NCI-H128 (cell line): ENCODE results near the gene SH3BP1.

ENCODE experiments used
- DNase-seq: peaks from one replicate; lab custom pipeline; 2025; ENCODE audit not compliant: unreplicated experiment; lab: John Stamatoyannopoulos, UW

The SH3BP1 gene

DNA sequence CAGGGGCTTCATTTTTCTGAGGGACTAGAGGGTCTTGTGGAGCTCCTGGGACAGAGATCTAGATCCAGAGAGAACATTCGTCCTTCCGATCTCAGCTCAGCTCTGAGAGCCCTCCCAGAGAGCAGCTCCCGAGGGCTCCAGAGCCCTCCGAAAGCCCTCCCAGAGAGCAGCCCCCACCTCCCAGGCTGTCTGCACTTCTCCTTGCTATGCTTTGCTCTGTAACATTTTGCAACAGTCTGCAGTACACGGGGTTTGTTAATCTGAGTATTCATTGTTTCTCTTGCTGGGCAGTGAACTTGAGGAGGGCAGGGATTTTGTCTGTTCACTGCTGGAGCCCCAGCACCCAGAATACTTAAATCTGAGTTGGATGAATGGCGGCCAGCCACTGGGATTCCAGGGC lies 28.3 kb upstream of the SH3BP1 start:
- DNase-seq = no peak

DNA sequence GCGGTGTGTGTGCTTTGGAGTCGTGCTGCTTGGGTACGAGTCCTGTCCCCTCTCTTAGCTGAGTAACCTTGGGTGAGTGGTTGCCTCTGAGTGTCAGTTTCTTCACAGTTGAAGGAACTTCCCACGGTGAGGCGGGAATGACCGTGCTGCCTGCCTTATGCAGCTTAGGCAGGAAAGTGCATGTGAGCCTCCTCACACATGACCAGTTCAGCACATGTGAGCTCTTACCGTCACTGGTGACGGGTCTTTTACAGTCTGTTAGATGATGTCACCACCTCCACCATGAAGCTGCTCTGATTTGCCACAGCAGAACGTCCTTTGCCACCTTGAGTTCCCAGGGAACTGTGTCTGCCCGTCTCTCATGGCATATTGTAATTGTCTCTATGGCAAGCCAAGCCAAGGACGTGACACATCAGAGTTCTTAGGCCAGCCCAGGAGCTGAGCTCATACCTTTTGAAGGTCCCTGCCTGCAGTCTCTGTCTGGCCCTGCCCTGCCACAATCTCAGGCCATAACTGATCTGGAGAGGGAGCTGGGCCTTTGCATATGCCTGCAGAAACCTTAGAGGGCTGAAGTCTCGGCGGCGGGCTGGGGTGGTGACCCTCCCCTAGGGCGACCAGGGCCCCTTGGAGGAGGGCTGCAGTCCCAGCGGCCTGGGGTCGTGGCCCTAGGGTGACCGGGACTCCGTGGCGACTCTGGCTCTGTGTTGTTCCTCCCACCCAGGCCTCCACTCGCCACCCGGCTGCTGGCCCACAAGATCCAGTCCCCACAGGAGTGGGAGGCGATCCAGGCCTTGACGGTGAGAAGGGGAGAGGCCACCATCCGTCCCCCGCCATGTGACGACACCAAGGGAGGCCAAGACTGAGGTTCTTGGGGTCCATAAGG lies 23.0 kb upstream of the SH3BP1 start:
- no peak for DNase-seq

DNA sequence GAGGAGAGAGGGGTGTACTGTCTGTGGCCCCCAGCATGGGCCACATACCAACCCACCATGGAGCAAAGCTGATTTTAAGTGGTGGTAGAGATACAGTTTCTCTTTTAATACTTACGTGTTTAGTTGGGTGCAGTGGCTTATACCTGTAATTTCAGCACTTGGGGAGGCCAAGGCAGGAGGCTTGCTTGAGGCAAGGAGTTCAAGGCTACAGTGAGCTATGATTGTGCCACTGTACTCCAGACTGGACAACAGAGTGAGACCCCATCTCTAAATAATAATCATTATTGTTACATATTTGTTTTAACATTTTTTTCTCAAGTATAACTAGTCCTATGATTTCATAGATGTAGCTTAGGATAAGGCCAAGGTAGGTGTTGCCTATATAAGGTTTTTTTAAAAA lies 22.0 kb upstream of the SH3BP1 start:
- DNase-seq = no peak

DNA sequence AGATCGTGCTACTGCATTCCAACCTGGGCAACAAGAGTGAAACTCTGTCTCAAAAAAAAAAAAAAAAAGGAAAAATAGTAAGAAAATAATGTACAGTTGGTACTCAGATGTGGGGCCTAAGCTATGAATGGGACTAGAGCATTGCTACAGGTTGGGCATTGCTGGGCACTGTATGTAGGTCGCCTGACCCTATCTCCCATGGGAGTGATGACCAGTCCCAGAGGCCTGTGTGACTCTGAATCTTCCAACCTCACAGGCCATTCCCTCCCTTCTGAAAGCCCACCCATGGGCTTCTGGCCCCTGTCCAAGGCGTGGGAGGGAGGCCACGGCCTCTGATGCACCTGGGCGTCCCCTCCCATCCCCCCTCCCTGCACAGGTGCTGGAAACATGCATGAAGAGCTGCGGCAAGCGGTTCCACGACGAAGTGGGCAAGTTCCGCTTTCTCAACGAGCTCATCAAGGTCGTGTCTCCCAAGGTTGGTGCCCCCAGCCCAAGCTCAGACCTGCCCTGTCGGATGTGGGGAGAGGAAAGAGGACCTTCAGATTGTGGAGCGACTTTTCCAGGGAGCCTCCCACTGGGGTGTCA lies 21.3 kb upstream of the SH3BP1 start:
- no peak for DNase-seq

DNA sequence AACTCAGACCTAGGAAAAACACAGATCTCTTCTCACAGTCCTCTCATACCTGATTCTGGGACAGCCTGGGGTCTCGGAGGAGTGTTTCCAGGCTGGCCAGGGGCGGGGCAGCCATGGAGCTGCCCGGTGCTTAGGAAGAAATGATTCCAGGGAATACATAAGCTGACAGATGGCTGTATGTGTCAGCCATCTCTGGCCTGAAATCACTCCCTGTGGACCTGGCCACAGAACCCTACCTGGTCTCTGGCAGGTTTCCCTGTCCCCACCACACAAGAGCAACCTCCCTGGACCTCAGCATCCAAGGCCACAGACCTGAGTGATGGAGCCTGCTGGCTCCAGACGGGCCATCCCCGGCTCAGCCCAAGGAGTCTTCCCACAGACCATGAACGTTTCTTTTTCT lies 20.8 kb upstream of the SH3BP1 start:
- DNase-seq = no peak

- DNase-seq = no peak
Measured at GRCh38 chr22:37619991-37620390, 19.5 kb upstream of the SH3BP1 start.

- DNase-seq = no peak
Measured at GRCh38 chr22:37621352-37621860, 18.1 kb upstream of the SH3BP1 start.

- peak; percentile 10 for DNase-seq
Measured at GRCh38 chr22:37623075-37624016, 16.1 kb upstream of the SH3BP1 start.

- DNase-seq = no peak
Measured at GRCh38 chr22:37624017-37624365, 15.5 kb upstream of the SH3BP1 start.

- no peak for DNase-seq
Measured at GRCh38 chr22:37624876-37625275, 14.6 kb upstream of the SH3BP1 start.

DNA sequence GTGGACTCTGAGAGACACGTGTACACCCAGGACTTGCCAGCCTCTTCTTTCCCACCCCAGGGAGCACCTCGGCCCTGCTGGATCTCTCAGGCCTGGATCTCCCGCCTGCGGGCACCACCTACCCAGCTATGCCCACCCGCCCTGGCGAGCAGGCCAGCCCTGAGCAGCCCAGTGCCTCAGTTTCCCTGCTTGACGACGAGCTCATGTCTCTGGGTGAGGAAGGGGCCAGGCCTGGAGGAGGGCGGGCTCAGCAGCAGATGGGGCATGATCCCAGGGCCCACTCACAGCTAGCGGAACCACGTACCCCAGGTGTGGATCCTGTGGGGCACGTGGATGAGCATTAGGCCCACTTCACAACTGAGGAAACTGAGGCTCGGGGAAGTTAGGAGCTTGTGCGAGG lies 13.7 kb upstream of the SH3BP1 start:
- DNase-seq = no peak

GRCh38 chr22:37626144-37626543 lies 13.3 kb upstream of the SH3BP1 start:
- DNase-seq = no peak

- DNase-seq = no peak
Measured at GRCh38 chr22:37626556-37627075, 12.9 kb upstream of the SH3BP1 start.

DNA sequence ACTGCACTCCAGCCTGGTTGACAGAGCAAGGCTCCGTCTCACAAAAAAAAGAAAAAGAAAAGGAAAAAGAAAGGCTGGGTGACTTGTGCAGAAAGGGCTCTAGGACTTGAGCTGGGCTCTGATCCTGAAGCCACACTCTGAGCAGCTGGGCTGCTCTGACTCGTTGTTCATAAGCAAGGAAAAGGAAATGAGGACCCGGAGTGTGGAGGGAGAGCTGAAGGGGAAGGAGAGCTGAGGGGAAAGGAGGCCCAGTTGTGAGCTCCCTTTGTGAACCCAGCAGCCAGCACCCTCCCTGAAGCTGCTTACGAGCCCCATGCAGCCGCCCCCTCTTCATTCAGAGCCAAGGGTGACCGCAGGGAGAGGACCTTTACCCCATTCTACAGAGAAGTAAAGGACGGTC lies 12.3 kb upstream of the SH3BP1 start:
- no peak for DNase-seq

DNA sequence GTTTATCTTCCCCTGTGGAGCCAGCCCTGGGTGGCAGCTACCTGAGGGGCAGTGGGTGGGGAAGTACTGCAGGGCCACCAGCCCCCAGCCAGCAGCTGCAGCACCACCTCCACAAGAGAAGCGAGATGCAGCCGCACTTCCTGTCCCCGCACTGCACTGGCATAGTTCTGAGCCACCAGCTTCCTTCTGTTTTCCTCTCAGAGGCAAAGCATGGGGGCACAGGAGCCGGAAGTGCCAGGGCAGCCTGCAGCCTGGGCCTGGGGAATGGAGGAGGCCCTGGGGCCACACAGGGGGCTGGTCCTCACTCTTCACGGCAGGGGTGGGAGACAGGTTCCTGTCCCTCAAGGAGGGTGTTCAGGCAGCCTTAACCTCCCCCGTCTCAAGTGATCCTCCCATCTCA lies 11.9 kb upstream of the SH3BP1 start:
- no peak for DNase-seq

- no peak for DNase-seq
Measured at GRCh38 chr22:37628830-37629229, 10.6 kb upstream of the SH3BP1 start.

DNA sequence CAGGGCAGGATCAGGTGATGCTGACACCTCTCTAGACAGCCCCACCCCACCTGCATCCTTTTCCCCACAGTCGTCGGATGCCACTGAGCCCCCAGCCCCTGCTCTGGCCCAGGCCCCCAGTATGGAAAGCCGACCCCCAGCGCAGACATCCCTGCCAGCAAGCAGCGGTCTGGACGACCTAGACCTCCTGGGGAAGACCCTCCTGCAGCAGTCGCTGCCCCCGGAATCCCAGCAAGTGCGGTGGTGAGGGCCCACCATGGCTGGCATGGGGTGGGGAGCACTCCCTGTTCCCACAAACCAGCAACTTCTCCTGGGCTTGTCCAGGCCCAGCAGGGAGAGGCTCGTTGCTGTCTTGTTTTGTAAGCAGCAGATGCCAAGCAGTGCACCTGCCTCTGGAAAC lies 9.5 kb upstream of the SH3BP1 start:
- no peak for DNase-seq

DNA sequence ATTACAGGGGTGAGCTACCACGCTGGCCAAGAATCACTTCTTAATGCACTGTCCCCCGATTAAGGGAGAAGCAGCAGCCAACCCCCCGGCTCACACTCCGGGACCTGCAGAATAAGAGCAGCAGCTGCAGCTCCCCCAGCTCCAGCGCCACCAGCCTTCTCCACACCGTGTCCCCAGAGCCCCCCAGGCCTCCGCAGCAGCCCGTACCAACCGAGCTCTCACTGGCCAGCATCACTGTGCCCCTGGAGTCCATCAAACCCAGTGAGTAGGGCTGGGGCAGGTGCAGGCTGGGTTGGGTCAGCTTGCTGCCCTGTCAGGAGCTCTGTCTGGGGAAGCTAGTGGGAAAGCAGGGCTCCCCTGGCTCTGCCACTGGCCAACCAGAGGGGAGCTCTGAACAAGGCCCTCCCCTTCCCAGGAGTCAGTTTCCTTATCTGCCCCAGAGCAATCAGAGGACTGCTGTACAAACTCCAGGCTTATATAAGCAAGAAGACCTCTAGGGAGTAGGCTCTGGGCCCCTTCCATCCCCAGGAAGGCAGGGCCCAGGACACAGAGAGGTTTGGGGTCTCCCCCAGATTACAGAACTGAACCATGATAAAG lies 8.5 kb upstream of the SH3BP1 start:
- DNase-seq = no peak

DNA sequence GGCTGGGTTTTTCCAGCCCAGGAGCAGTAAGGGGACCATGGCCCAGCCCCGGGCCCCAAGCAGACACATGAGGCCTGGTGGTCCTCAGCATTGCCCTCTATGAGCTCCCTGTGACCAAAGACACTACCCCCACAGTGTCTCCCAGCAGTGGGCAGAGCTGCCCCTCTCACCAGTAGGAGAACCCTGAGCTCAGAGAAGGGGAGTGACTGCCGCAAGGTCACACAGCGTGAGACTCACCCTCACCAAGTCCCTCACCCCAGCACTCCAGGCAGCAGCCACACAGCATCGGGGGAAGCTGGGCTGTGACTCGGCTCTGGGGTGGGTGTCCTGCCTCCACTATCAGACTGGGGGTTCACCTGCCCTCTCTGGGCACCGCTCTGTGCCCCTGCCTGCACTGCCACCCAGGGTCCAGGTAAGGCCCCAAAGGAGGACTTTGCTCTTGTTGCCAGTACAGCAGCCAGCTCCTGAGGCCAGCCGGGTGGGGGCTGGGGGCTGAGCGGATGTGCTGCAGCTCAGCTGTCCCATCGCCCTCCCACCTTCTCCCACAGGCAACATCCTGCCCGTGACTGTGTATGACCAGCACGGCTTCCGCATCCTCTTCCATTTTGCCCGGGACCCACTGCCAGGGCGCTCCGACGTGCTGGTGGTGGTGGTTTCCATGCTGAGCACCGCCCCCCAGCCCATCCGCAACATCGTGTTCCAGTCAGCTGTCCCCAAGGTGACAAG lies 7.9 kb upstream of the SH3BP1 start:
- DNase-seq = no peak
